OCI-LY3 (cell line): ENCODE results near the gene NXNL1.
"Not testable (repeated sequence)": the region's sequence is repeated elsewhere in the genome, so short reads cannot be mapped to it uniquely, and the experiment has no call there.

Source experiments
- H2AFZ ChIP-seq: fragments of 200-600, 300-600 bp; shearing (Covaris generic); 2 replicates; pipeline ENCODE4 v1.6.0; 2014; ENCODE audit warnings: antibody characterized with exemption, low read depth, low read length
- H3K27ac ChIP-seq: fragments of 200-600, 300-600 bp; sonication (generic); 2 replicates; pipeline ENCODE4 v1.5.1; 2014; ENCODE audit warnings: mild to moderate bottlenecking, low read length, moderate library complexity, mixed read lengths
- H3K27me3 ChIP-seq: fragments of 200-600, 300-600 bp; sonication (generic); 2 replicates; pipeline ENCODE4 v1.6.1; 2014; ENCODE audit warnings: low read depth, low read length, mixed read lengths
- H3K36me3 ChIP-seq: fragments of 200-600, 300-600 bp; sonication (generic); replicated peaks from 2 replicates; pipeline ENCODE3; 2014; ENCODE audit warnings: low read depth, low read length, mixed read lengths
- H3K4me1 ChIP-seq: fragments of 300-600, 200-600 bp; sonication (generic); 2 replicates; pipeline ENCODE4 v1.6.1; 2014; ENCODE audit warnings: low read length, mixed read lengths
- H3K4me2 ChIP-seq: fragments of 200-600, 300-600 bp; sonication (generic); 2 replicates; pipeline ENCODE4 v1.6.1; 2014; ENCODE audit warnings: low read length, mixed read lengths
- H3K4me3 ChIP-seq: fragments of 300-600, 200-600 bp; sonication (generic); 2 replicates; pipeline ENCODE4 v1.5.1; 2014; ENCODE audit warnings: antibody characterized with exemption, mild to moderate bottlenecking, low read length, moderate library complexity
- H3K79me2 ChIP-seq: fragments of 300-600, 200-600 bp; shearing (Covaris generic); 2 replicates; pipeline ENCODE4 v1.6.1; 2014; ENCODE audit warnings: mild to moderate bottlenecking, low read length, mixed read lengths
- H3K9ac ChIP-seq: fragments of 300-600, 200-600 bp; shearing (Covaris generic); 2 replicates; pipeline ENCODE4 v1.6.0; 2014; ENCODE audit warnings: mild to moderate bottlenecking, low read length, moderate library complexity
- H3K9me3 ChIP-seq: fragments of 200-600, 300-600 bp; shearing (Covaris generic); 2 replicates; pipeline ENCODE4 v1.6.1; 2014; ENCODE audit warnings: low read length, mixed read lengths; ENCODE audit not compliant: insufficient read depth
- H4K20me1 ChIP-seq: fragments of 200-600, 300-600 bp; sonication (generic); 2 replicates; pipeline ENCODE4 v1.6.1; 2016; ENCODE audit warnings: low read length, mixed read lengths; ENCODE audit not compliant: insufficient read depth
- CTCF ChIP-seq: fragments of 200-600, 300-600 bp; sonication (generic); IDR thresholded peaks from 2 replicates; pipeline ENCODE4 v1.5.1; 2014; ENCODE audit warnings: antibody characterized with exemption, low read length, low read depth
- EZH2phosphoT487 ChIP-seq: fragments of 200-600 bp; shearing (Covaris generic); IDR thresholded peaks from 2 replicates; pipeline ENCODE4 v1.6.1; 2018; ENCODE audit warnings: antibody characterized with exemption, mixed run types, low read depth

Gene NXNL1, protein sequence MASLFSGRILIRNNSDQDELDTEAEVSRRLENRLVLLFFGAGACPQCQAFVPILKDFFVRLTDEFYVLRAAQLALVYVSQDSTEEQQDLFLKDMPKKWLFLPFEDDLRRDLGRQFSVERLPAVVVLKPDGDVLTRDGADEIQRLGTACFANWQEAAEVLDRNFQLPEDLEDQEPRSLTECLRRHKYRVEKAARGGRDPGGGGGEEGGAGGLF

GRCh38 chr19:17460372-17461230 lies at the start of gene NXNL1:
Gene NXNL1 (minus strand): TSS chr19:17460926. CDS start chr19:17460869, 57 bp downstream.
- H2AFZ ChIP-seq: no peak within 1 kb of the TSS
- TF ChIP-seq CTCF (no peak), EZH2phosphoT487 (no peak)
- H3K27ac ChIP-seq: no peak within 1 kb of the TSS
- H3K27me3 ChIP-seq: peaks cover 15% of the 10 kb centered on the region
- no peak within 1 kb of the TSS for H3K9ac ChIP-seq
- H3K79me2 ChIP-seq: no peaks in the 10 kb centered on the region
- no peaks in the 10 kb centered on the region for H3K4me1 ChIP-seq
- no peaks in the 10 kb centered on the region for H4K20me1 ChIP-seq
- no peak within 1 kb of the TSS for H3K4me3 ChIP-seq
- H3K9me3 ChIP-seq: no peaks in the 10 kb centered on the region
- no peak within 1 kb of the TSS for H3K4me2 ChIP-seq
- H3K36me3 ChIP-seq: no peaks in the 10 kb centered on the region

GRCh38 chr19:17508558-17508933 lies 47.8 kb upstream of the NXNL1 start:
- H3K27ac ChIP-seq: not testable (repeated sequence)

GRCh38 chr19:17506745-17507144 lies 46.0 kb upstream of the NXNL1 start:
- Histone ChIP-seq H3K9me3 (no peaks in the 10 kb centered on the region), H3K4me3 (no peak overlapping the region), H3K79me2 (peaks cover 52% of the 10 kb centered on the region), H3K36me3 (peaks cover 19% of the 10 kb centered on the region), H3K4me2 (no peak overlapping the region), H4K20me1 (no peaks in the 10 kb centered on the region), H3K9ac (no peak overlapping the region), H2AFZ (no peak overlapping the region), H3K4me1 (peaks cover 8% of the 10 kb centered on the region), H3K27me3 (no peaks in the 10 kb centered on the region), H3K27ac (no peak overlapping the region)
- TF ChIP-seq CTCF (no peak), EZH2phosphoT487 (no peak)

More at GRCh38 chr19:17508558-17508933, 47.8 kb upstream of the NXNL1 start:
- not testable (repeated sequence) for H4K20me1 ChIP-seq, H3K27me3 ChIP-seq, H2AFZ ChIP-seq, H3K9ac ChIP-seq, H3K4me3 ChIP-seq, H3K9me3 ChIP-seq, H3K4me2 ChIP-seq
- H3K36me3 ChIP-seq: peaks cover 21% of the 10 kb centered on the region
- peaks cover 66% of the 10 kb centered on the region for H3K79me2 ChIP-seq
- peaks cover 12% of the 10 kb centered on the region for H3K4me1 ChIP-seq

DNA sequence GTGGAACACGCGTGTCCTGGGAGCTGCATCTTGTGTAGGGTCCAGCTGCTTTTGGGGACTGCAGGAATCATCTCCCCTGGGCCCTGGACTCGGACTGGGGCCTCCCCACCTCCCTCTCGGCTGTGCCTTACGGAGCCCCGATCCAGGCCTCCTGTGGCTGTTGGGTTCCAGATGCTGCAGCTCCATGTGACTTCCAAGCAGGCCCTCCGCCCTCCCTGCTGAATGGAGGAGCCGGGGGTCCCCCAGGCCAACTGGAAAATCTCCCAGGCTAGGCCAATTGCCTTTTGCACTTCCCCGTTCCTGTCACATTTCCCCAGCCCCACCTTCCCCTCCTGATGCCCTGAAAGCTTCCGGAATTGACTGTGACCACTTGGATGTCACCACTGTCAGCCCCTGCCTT lies 44.5 kb upstream of the NXNL1 start:
- H3K27ac ChIP-seq: no peak overlapping the region
- TF ChIP-seq EZH2phosphoT487: no peak
- TF ChIP-seq CTCF: no peak
- no peaks in the 10 kb centered on the region for H3K9me3 ChIP-seq

More for the DNA sequence above, 44.5 kb upstream of the NXNL1 start:
- Histone ChIP-seq H2AFZ (no peak overlapping the region), H3K36me3 (peaks cover 15% of the 10 kb centered on the region), H3K4me1 (peaks cover 6% of the 10 kb centered on the region), H3K27me3 (no peaks in the 10 kb centered on the region), H3K4me2 (no peak overlapping the region), H3K79me2 (peaks cover 39% of the 10 kb centered on the region), H3K4me3 (no peak overlapping the region), H3K9ac (no peak overlapping the region), H4K20me1 (no peaks in the 10 kb centered on the region)
